ENCODE measurements around the gene CDH4.

- TF ChIP-seq CTCF (conservative IDR thresholded peaks at IDR 0.05; ENCODE audit: low read length) = no peak
- TF ChIP-seq EZH2phosphoT487 (IDR thresholded peaks at IDR 0.05; ENCODE audit: borderline replicate concordance, low read depth, low read length) = no peak
Observed at GRCh38 chr20:61633004-61633403, 380.9 kb downstream of the CDH4 start.

Data from OCI-LY7 (cell line).